GM21526 (cell line): ENCODE measurements around the gene MPPE1.
"Not testable (repeated sequence)": the region's sequence is repeated elsewhere in the genome, so short reads cannot be mapped to it uniquely, and the experiment has no call there.

ENCODE experiments used
- ATAC-seq: cut with Tn5 transposase; IDR thresholded peaks from one replicate; pipeline ENCODE4 v1.9.1; 2021; ENCODE audit warnings: moderate library complexity; ENCODE audit not compliant: unreplicated experiment, low FRiP score

Gene MPPE1

DNA sequence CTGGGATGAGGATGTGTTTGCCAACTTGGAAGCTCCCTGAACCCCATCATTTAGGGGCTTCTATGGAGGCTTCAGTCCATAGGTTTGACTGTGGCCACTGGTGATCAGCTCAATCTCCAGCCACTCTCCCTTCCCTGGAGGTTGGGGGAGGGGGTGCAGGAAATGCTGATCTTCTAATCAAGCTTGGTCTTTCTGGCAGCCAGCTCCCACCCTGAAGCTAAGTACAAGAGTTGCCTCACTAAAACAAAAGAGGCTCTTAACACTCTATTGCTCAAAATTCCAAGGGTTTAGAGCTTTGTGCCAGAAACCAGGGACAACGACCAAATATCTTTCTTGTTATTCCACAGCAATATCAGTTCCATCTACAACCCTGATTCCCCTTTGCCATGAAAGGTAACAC is 19.4 kb upstream of the MPPE1 start:
- ATAC-seq = no peak

DNA sequence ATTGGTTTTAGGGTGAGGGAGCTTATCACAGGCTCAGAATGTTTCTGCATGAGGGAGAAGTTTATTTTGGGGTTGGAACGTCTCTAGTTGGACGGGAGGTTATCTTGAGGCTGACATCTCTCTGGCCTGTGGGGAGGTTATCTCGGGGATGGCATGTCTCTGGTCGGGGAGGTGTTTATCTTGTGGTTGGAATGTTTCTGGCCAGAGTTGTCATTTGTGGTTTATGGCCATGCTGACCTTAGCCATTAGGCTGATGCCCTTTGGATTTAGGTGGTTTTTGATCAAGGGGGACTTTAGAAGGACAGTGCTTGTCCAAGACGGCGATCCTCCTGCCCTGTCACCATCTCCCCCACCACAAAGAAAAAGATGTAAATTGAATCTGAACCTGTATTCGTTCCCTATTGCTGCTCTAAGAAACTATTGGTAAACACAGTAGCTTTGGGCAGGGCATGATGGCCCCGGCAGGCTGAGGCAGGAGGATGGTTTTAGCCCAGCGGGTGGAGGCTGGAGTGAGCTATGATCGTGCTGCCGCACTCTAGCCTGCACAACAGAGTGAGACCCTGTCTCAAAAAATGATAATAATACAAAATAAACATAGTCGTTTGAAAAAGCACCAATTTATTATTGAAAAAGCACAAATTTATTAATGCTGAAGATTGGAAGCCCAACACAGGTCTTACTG is 17.8 kb upstream of the MPPE1 start:
- ATAC-seq = no peak

DNA sequence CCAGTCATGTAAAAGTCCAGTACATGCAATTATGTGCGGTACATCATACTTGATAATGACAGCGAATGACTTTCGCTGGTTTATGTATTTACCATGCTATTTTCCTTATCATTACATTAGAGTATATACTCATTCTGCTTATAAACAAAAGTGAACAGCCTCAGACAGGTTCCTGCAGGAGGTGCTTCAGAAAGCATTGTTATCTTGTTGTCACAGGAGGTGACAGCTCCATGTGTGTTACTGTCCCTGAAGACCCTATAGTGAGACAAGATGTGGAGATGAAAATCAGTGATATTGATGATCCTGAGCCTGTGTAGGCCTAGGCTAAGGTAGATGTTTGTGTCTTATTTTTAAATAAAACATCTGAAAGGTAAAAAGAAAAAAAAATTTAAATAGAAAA is 15.3 kb upstream of the MPPE1 start:
- ATAC-seq = no peak

DNA sequence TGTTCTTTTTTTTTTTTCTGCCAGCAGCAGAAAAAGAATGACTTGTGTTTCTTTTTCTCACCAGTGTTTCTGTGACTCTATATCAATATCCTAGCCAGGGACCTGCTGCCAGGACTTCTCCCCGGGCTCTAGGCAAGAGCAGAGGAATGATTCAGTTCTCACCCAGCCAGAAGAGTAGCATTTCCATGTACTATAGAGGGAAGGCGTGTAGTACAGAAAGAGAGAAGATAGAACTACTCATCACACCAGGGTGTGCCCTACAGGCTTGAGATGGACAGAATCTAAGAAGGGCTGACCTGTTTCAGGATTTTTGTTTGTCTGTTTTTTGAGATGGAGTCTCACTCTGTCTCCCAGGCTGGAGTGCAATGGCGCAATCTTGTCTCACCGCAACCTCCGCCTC is 11.4 kb upstream of the MPPE1 start:
- ATAC-seq = not testable (repeated sequence)

DNA sequence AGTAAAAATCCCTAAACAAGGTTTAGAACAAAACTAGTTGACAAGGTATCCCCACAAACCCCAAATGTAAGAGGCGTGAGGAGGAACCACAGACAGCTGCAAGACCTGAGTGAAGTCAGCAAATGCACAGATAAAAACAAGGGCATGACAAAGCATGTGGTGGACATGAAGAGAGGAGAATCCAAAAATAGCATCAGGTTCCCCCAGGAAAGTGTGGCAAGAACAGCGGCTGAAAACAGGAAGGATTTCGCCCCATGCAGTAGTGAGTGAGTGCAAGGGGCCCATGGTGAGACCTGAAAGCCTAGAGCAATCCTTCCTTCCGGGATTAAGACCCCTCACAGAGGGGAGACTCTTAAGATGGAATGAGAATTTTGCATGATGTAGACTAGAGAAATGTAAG is 8.8 kb upstream of the MPPE1 start:
- not testable (repeated sequence) for ATAC-seq

DNA sequence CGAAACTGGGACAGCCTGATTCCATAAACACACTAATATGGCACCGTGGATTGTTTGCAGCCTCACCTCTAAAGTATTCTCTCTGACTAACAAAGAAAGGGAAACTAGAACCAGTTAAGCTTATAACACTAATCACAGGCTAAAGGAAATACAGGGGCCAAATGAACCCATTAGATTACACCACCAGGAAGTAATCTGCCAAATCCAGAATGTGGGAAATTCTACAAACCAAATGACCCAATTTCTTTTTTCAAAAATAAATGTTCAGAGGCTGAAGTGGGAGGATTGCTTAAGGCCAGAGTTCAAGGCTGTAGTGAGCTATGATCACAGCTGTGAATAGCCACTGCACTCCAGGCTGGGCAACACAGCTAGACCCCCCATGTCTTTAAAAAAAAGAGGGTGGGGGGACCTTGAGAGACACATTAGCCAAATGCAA is 1.5 kb upstream of the MPPE1 start:
- no peak for ATAC-seq

DNA sequence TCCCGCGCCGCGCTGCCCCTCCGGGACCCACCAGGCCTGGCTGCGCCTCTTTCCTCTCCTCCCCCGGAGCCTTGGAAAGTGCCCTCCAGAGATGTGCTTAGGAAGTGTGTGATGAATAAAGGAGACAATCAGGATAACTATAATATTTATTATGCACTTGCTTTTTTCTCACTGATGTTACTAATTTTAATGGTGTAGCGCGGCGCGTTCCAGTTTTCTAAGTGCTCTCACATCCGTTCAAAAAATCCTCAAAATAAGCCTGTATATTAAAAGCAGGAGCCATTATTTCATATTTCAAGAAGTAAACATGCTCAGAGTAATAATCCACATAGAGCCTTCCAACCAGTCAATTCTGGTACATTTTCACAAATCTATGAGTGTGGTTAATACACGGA is 941 bp upstream of the MPPE1 start:
- ATAC-seq = no peak

DNA sequence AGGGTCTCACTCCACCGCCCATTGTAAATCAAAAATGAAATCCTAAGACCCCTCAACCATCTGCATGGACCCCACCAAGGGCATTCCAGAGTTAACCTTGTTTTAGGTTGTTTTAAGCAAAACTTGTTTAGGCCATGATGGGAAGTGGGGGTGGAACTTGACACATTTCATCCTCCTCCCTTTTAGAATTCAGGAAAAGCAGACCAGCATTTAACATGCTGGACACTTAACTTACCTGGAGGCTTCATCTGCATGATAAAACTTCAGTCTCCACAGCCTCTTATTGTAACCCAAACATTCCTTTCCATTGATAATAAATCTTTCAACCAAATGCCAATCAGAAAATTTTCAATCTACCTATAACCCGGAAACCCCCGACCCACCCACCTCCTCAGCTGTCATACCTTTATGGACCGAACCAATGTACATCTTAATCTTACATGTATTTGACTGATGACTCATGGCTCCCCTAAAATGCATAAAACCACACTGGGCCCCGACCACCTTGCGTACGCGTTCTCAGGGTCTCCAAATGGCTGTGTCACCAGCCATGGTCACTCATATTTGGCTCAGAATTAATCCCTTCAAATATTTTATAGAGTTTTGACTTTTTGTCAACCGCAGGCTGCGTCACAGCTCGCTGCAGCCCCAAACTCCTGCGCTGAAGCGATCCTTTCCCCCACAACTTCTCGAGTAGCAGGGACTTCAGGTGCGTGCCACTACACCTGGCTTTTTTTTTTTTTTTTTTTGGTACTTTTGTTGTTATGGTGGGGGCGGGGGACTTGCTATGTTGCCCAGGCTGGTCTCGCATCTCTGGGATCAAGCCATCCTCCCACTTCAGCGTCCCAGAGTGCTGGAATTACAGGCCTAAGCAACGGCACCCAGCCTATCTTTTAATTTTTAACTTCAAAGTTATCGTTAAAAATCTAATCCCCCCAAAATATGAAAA is 917 bp downstream of the MPPE1 start:
- ATAC-seq = no peak

DNA sequence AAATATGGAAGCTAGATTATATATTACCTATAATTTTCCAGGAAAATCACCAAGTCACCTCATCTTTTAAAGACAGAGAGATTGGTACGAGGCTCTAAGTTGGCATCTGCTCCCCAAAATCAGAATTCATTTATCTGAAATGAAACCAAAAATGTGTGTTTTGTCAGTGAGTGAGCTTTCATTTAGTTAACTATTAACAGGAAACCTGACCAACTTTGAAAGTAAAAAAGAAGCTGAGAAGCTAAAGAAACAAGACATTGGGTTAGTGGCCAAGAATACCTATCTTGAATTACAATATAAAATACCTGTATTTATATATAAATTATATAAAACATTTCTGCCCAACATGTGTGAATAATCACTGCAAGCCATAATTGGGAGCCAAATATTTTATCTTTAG is 1.9 kb downstream of the MPPE1 start:
- no peak for ATAC-seq

DNA sequence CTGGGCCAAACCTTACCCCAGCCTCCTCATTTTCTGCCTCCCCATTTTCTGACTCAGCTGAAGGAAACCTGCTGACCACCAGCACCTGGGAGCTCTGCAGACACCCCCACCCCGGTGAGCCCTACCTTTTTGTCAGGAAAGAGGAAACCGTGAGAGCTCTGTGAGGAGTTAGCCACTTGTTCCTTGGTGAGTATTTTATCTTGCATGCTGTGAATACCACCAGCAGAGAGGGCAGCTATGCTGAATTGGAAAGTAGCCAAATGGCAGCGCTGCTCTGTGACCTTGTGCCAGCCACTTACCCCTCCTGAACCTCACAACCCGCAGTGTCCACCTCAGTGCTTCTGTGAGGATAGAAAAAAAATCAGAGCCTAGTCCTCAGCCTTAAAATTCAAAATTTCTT is 2.5 kb downstream of the MPPE1 start:
- ATAC-seq = no peak

DNA sequence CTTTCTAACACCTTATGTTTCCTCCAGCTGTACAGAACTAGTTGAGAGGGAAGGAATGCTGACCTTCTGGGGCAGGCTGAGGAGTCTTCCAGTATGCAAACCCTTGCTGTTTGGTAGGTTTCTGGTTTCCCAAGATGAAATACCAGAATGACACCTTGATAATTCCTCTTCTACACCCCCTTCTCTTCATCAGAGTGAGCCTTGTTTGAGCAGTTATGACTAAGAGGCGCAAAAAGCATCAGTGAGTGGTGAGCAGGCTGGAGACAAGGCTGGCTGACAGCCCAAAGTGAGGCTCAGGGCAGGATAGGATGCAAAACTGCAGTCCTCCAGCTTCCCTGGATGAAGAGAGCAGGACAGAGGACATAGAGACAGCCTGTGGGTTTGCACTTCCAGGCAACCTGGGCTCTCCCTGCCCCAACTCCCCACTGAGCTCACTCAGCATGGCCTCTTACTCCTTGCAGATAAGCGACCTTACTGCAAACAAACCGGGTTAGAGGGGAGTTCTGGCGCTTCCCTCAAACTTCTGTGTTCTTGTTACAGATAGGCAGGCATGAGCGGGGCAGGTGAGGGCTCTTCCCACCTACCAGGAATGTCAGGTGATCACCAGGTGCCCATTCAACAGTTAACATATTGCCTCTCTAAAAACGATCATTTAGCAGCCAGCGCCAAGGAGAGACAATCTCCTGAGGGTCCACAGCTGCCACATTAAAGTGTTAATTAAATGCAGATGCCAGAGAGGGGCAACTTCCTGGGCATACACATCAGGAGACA is 5.4 kb downstream of the MPPE1 start:
- no peak for ATAC-seq

DNA sequence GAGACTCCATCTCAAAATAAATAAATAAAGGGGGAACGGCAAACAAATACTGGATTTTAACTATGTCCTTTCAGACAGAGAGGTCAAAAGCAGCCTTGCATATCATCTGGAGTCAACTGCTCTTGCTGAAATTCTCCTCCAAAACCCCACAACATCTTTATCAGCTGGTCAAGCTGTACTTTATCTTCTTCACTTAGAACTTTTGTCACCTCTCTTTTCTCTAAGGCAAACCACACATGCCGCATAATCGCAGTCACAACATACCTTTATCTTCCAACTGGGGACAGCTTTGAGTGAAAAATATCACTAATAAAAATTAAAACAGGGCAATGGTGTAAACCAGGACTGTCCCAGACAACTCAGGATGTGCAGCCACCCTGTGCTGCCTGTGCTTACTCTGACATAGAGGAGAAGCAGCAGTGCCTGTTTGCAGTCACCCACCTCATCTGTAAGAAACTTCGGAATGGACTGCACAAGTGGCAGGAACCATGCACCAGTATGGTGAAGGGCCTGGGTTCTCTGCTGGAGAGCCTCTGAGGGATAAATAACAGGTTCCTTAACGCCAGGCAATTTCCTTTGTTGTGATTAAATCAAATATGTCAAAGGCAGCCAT is 6.2 kb downstream of the MPPE1 start:
- no peak for ATAC-seq

DNA sequence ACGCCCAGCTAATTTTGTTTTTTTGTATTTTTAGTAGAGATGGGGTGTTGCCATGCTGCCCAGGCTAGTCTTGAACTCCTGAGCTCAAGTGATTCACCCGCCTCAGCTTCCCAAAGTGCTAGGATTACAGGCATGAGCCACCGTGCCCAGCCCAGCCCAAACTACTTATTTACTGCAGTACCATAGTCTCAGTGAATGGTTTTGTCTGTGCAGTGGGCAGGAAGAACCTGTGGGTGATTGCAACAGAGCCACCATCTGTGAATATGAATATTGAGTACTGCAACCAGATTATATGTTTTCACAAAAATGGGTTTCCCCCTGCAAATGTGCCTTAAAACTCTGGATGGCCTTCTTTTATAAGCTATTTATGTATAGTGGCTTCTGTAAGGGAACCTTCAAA is 9.1 kb downstream of the MPPE1 start:
- ATAC-seq = no peak

DNA sequence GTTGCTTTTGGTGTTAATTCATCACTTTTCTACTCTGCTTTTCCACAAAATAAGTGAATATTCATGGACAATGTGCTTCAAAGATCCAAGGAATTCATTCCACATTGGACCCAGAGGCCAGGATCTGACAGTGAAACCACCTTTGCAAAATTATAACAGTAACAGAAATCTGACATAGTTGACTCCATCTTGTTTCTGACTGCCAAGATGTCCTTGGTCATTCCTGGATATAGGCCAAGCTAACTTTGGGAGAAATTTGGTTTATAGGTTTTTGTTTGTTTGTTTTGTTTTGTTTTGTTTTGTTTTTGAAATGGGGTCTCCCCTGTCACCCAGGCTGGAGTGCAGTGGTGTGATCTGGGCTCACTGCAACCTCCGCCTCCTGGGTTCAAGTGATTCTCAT is 10.3 kb downstream of the MPPE1 start:
- ATAC-seq = no peak

DNA sequence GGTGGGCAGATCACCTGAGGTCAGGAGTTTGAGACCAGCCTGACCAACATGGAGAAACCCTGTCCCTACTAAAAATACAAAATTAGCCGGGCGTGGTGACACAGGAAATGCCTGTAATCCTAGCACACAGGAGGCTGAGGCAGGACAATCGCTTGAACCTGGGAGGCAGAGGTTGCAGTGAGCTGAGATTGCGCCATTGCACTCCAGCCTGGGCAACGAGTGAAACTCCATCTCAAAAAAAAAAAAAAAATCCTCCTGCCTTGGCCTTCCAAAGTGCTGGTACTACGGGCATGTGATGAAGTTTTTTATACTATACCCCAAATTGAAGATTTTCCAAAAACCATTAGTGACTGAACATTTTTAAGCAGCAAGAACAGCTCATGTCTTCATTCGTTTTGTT is 15.7 kb downstream of the MPPE1 start:
- not testable (repeated sequence) for ATAC-seq

DNA sequence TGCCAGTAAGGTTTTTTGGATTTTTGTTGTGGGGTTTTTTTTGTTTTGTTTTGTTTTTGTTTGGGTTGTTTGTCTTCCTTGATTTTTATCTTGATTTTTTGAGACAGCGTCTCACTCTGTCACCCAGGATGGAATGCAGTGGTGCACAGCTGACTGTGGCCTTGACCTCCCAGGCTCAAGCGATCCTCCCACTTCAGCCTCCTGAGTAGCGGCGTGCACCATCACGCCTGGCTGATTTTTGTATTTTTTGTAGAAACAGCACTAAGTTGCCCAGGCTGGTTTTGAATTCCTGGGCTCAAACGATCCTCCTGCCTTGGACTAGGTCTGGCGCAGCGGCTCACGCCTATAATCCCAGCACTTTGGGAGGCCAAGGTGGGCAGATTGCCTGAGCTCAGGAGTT is 16.4 kb downstream of the MPPE1 start:
- no peak for ATAC-seq

DNA sequence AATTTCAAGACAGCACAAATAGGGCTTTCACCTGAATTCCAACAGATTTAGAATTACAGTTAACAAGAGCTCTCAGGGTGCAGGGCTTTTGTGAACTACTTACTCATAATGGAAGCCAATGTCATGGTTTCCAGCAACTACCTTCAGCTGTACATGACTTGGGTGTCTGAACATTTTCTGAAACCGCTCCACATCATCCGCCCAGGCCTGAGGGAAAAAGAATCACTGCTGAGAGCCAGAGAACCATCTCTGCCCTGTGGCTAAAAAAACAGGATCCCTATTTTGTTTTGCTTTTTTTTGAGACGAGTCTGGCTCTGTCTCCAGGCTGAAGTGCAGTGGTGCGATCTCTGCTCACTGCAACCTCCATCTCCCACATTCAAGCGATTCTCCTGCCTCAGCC is 18.8 kb downstream of the MPPE1 start:
- no peak for ATAC-seq

DNA sequence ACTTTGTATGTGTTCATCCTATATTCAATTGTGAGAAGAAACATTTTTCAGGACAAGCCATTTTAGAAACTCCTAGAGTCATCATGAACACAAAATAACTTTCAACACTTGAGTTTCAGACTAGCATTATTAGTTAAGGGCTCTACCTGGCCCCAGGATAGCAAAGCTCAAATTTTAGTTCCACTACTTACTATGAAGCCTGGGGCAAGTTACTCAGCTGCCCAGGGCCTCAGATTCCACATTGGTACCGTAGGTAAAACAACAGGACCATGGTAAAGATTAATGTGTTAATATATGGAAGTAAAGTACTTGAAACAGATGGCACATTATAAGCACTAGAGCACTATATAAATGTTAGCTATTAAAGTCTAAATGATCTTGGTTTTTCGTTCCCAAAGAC is 19.4 kb downstream of the MPPE1 start:
- no peak for ATAC-seq

DNA sequence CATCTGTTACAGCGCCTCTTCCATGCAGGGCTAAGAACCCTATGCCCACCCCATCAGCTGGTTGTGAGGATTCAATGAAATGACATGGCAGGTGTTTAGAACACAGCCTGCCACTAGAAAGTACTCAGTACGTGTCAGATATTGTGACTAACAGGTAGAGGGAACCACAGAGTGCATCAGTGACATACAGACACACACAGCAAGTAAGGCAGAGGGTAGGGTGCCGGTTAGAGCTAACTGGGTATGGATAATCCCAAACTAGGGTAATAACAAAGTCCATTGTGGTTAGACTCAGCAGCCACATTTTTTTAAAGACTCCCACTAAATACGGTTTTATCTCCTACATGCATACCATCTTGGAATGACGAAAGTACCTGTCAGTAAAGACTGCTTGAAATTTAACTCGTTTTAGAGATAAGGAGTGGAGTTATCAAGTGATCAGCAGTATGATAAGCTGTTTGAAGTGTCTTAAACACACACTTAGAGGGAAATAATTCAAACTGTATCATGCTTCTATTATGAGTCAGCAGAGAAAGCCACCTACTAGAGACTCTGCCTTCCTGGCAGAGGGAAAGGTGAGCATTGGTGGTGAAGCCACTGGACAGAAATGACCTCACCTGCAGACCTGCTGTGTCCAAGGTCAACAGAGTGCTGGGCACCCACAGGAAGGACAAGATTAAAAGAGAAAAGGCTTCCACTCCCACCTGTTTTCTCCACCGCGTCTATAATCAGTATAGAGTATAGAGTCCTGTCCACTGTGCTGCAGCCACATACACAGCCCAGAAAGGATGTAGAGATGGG is 20.6 kb downstream of the MPPE1 start:
- no peak for ATAC-seq

DNA sequence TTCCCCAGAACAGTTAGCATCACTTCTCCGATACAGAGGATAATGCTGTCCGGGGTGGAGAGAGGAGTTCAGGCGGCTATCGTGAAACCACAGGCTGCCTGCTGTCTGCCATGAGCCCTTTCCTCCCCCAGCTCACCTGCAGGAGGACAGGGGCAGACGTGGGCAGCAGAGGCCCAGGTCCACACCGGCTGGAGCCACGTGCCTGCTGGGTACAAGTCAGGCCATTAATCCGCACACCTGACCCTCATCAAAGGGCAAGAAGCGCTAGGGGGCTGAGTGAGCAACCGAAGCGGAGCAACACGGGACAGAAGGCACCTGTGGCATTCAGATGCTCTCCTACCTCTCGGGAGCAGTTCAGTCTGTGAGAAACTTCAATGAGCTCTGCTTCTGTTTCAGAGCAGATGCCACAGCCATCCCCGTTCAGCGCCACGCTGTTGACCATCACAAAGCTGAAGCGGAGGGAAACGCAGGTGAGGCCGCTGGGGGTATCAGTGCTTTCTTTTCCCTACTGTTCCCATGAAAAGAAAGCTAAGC is 21.5 kb downstream of the MPPE1 start:
- ATAC-seq = no peak
